Measurements from ENCODE around the gene EVI5. TPM values are rescaled to one million over a fixed set of nuclear protein-coding genes. Genes with fewer than 3 reads are reported as not detected.

The EVI5 gene
- total RNA-seq: 10 to 100 TPM; 24.9 to 47.8 (median 28.5) TPM

- TF ChIP-seq CTCF (IDR thresholded peaks at IDR 0.05; ENCODE audit: low read depth): no peak
These were observed at the start of gene EVI5 for GRCh38 chr1:92784639-92785500. TSS of gene EVI5 (minus strand) at chr1:92785108. CDS start at chr1:92736546, 48,562 bp downstream.

GRCh38 chr1:92834617-92835016 is 49.7 kb upstream of the EVI5 start:
- TF ChIP-seq CTCF (IDR thresholded peaks at IDR 0.05; ENCODE audit: low read depth): no peak

GRCh38 chr1:92833840-92834239 is 48.9 kb upstream of the EVI5 start:
- TF ChIP-seq CTCF (IDR thresholded peaks at IDR 0.05; ENCODE audit: low read depth): no peak

GRCh38 chr1:92832537-92833114 is 47.7 kb upstream of the EVI5 start:
- TF ChIP-seq CTCF (IDR thresholded peaks at IDR 0.05; ENCODE audit: low read depth): no peak

GRCh38 chr1:92831762-92832536 is 47.0 kb upstream of the EVI5 start, which contains the start of gene RPL5:
TSS of gene RPL5 (plus strand) at chr1:92832040. CDS start at chr1:92832115, 75 bp downstream.
- no peak for TF ChIP-seq CTCF (IDR thresholded peaks at IDR 0.05; ENCODE audit: low read depth)

- no peak for TF ChIP-seq CTCF (IDR thresholded peaks at IDR 0.05; ENCODE audit: low read depth)
These were observed 46.5 kb upstream of the EVI5 start for GRCh38 chr1:92831368-92831761.

- TF ChIP-seq CTCF (IDR thresholded peaks at IDR 0.05; ENCODE audit: low read depth): no peak
These were observed 41.9 kb upstream of the EVI5 start for GRCh38 chr1:92826792-92827191.

All from subcutaneous adipose tissue (tissue), 4 donors.